ENCODE measurements around the gene BCL2. TPM values are rescaled to one million over a fixed set of nuclear protein-coding genes. Genes with fewer than 3 reads are reported as not detected.

BCL2 gene
- total and polyA plus RNA-seq, 3 donors from 2014 or later: 6.3 to 20.8 (median 16.0) TPM

GRCh38 chr18:63286926-63287325 lies 32.6 kb downstream of the BCL2 start:
- H3K9me3 ChIP-seq: no peaks in the 10 kb centered on the region
- no peak for DNase-seq
- H3K4me1 ChIP-seq: peaks cover 60% of the 10 kb centered on the region
- intact Hi-C loops (cut with DNase I; ENCODE audit: low total_unique reads): no loop called here
- WGBS, 2 donors: 76 to 83% methylated on average over 4 of the region's 4 CpGs
- H3K27me3 ChIP-seq: no peaks in the 10 kb centered on the region
- TF ChIP-seq POLR2A (IDR thresholded peaks at IDR 0.05) (no peak), CTCF (IDR thresholded peaks at IDR 0.05) (no peak)
- no peaks in the 10 kb centered on the region for H3K36me3 ChIP-seq (ENCODE audit: low read depth, missing control alignments)
- H3K4me3 ChIP-seq: no peak overlapping the region
- peak overlapping the region in 1 of 2 donors; percentile 53 for H3K27ac ChIP-seq

GRCh38 chr18:63284827-63285733 lies 34.5 kb downstream of the BCL2 start:
- no peak overlapping the region for H3K4me3 ChIP-seq
- 61 to 63% methylated on average over 14 of the region's 14 CpGs for WGBS, 2 donors
- H3K4me1 ChIP-seq: peaks cover 47% of the 10 kb centered on the region
- H3K36me3 ChIP-seq (ENCODE audit: low read depth, missing control alignments): no peaks in the 10 kb centered on the region
- peak overlapping the region; percentile 22 to 42 for H3K27ac ChIP-seq
- intact Hi-C loops (cut with DNase I; ENCODE audit: low total_unique reads): no loop called here
- no peaks in the 10 kb centered on the region for H3K9me3 ChIP-seq
- TF ChIP-seq CTCF (IDR thresholded peaks at IDR 0.05): no peak
- no peak for TF ChIP-seq POLR2A (IDR thresholded peaks at IDR 0.05)
- DNase-seq: peak; percentile 41
- no peaks in the 10 kb centered on the region for H3K27me3 ChIP-seq

- peaks cover 47% of the 10 kb centered on the region for H3K4me1 ChIP-seq
- no peaks in the 10 kb centered on the region for H3K9me3 ChIP-seq
- no peak for TF ChIP-seq POLR2A (IDR thresholded peaks at IDR 0.05)
- TF ChIP-seq CTCF (IDR thresholded peaks at IDR 0.05): no peak
- intact Hi-C loops (cut with DNase I; ENCODE audit: low total_unique reads): no loop called here
- no peak for DNase-seq
- H3K36me3 ChIP-seq (ENCODE audit: low read depth, missing control alignments): no peaks in the 10 kb centered on the region
- H3K27me3 ChIP-seq: no peaks in the 10 kb centered on the region
- peak overlapping the region; percentile 22 to 42 for H3K27ac ChIP-seq
- H3K4me3 ChIP-seq: no peak overlapping the region
- WGBS, 2 donors: 70 to 78% methylated on average over 5 of the region's 5 CpGs
These were observed 35.3 kb downstream of the BCL2 start for GRCh38 chr18:63284173-63284799.

- no peak for DNase-seq
- TF ChIP-seq POLR2A (IDR thresholded peaks at IDR 0.05) (no peak), CTCF (IDR thresholded peaks at IDR 0.05) (no peak)
- Histone ChIP-seq H3K27me3 (no peaks in the 10 kb centered on the region), H3K4me1 (peaks cover 46% of the 10 kb centered on the region), H3K4me3 (no peak overlapping the region), H3K27ac (peak overlapping the region; percentile 22 to 42), H3K9me3 (no peaks in the 10 kb centered on the region), H3K36me3 (ENCODE audit: low read depth, missing control alignments) (no peaks in the 10 kb centered on the region)
- WGBS, 2 donors: 68 to 72% methylated on average over 16 of the region's 16 CpGs
- intact Hi-C loops (cut with DNase I; ENCODE audit: low total_unique reads): no loop called here
These were observed 36.1 kb downstream of the BCL2 start for GRCh38 chr18:63283305-63284094.
